Karpas-422 (cell line): ENCODE measurements around the gene XAB2. TPM values are rescaled to one million over a fixed set of nuclear protein-coding genes. Genes with fewer than 3 reads are reported as not detected.

Experiments
- DNase-seq: peaks from one replicate; pipeline ENCODE4 v3.0.0-alpha.2; 2015
- H2AFZ ChIP-seq: fragments of 200-600 bp; sonication (generic); 2 replicates; pipeline ENCODE4 v1.6.1; 2014; ENCODE audit warnings: antibody characterized with exemption, low read length, mixed read lengths
- H3K27ac ChIP-seq: fragments of 200-600 bp; sonication (generic); 2 replicates; pipeline ENCODE4 v1.5.1; 2014; ENCODE audit warnings: mild to moderate bottlenecking, low read length, moderate library complexity
- H3K27me3 ChIP-seq: fragments of 200-600 bp; sonication (generic); 2 replicates; pipeline ENCODE4 v1.6.1; 2014; ENCODE audit warnings: low read length, mixed read lengths
- H3K36me3 ChIP-seq: fragments of 200-600 bp; sonication (generic); 2 replicates; pipeline ENCODE4 v1.6.1; 2014; ENCODE audit warnings: low read length, mixed read lengths; ENCODE audit not compliant: insufficient read depth
- H3K4me1 ChIP-seq: fragments of 200-600 bp; sonication (generic); 2 replicates; pipeline ENCODE4 v1.6.1; 2014; ENCODE audit warnings: mild to moderate bottlenecking, low read length, mixed read lengths
- H3K4me2 ChIP-seq: fragments of 200-600 bp; sonication (generic); 2 replicates; pipeline ENCODE4 v1.6.1; 2014; ENCODE audit warnings: low read length, low read depth, mild to moderate bottlenecking; ENCODE audit not compliant: poor library complexity, severe bottlenecking
- H3K4me3 ChIP-seq: fragments of 200-600 bp; sonication (generic); 2 replicates; pipeline ENCODE4 v1.5.1; 2014; ENCODE audit warnings: mild to moderate bottlenecking, antibody characterized with exemption, low read length, mixed read lengths
- H3K79me2 ChIP-seq: fragments of 200-600 bp; sonication (generic); 2 replicates; pipeline ENCODE4 v1.6.1; 2014; ENCODE audit warnings: mild to moderate bottlenecking, low read length, mixed read lengths
- H3K9ac ChIP-seq: fragments of 200-600 bp; sonication (generic); 2 replicates; pipeline ENCODE4 v1.6.0; 2014; ENCODE audit warnings: low read length
- H3K9me2 ChIP-seq: fragments of 200-600 bp; sonication (generic), shearing (Covaris generic); replicated peaks from 2 replicates; pipeline ENCODE4 v1.6.0; 2014; ENCODE audit warnings: mild to moderate bottlenecking, low read length, moderate library complexity; ENCODE audit not compliant: insufficient read depth
- H3K9me3 ChIP-seq: fragments of 300-700, 200-600 bp; sonication (generic); 2 replicates; pipeline ENCODE4 v1.6.1; 2014; ENCODE audit warnings: low read length, mixed read lengths
- H4K20me1 ChIP-seq: fragments of 200-600 bp; sonication (generic); 2 replicates; pipeline ENCODE4 v1.6.1; 2014; ENCODE audit warnings: mild to moderate bottlenecking, antibody characterized with exemption, low read length, low read depth; ENCODE audit not compliant: insufficient read depth
- small RNA-seq: library from RNA; depleted of rRNA; stranded (forward); fragments of <200 nt; gene quantifications from one replicate; pipeline ENCODE3, GENCODE V24; 2014
- total RNA-seq: library from RNA; depleted of rRNA; stranded (reverse); fragments of >200 nt; shearing (Covaris generic); gene quantifications from 2 replicates; pipeline ENCODE4 v1.2.3, GENCODE V29; 2014; ENCODE audit warnings: low replicate concordance; rRNA removed

XAB2 gene
- total RNA-seq, 1 experiment from 2014 or later = 20.2 TPM

DNA sequence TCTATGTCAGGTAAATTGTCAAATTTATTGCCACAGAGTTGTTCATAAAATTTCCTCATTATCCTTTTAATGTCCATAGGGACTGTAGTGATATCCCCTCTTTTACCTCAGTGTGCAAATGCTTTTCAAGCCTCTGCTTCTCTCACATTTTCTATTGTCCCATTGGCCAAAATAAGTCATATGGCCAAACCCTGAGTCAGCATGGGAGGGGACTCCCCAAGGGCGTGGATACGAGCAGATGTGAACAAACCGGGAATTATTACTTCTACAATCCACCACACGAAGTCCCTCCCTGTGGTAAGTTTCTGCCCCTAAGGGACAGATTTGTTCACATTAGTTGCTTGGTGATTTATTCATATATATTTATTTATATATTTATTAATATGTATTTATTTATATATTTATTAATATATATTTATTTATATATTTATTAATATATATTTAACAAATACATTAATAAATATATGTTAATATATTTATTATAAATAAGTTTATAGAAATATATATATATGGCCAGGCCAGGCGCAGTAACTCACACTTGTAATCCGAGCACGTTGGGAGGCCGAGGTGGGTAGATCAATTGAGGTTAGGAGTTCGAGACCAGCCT, 53.8 kb downstream of the XAB2 start:
- H4K20me1 ChIP-seq = no peaks in the 10 kb centered on the region
- no peak overlapping the region for H3K4me2 ChIP-seq
- no peaks in the 10 kb centered on the region for H3K4me1 ChIP-seq
- DNase-seq = no peak
- H3K9ac ChIP-seq = no peak overlapping the region
- no peak overlapping the region for H3K27ac ChIP-seq
- no peaks in the 10 kb centered on the region for H3K27me3 ChIP-seq
- H3K79me2 ChIP-seq = no peaks in the 10 kb centered on the region
- no peak overlapping the region for H3K4me3 ChIP-seq
- H3K36me3 ChIP-seq = no peaks in the 10 kb centered on the region
- H3K9me3 ChIP-seq = no peaks in the 10 kb centered on the region
- H3K9me2 ChIP-seq = no peaks in the 10 kb centered on the region
- no peak overlapping the region for H2AFZ ChIP-seq

DNA sequence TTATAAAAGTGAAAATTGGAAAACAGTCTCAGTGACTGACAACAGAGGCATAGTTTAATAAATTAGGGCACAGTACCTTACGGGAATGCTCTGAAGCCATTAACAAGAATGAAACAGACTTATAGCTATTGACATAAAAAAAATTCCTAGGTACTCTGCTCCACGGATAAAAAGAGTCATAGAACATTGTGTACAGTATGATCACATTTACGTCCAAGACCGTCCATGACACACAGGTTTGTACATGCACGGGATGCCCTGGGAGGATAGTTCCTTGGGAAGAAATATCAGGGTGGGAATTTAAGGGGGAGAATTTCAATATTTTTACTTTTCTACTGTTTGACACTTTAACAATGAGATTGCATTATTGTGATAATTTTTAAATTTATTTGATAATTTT, 58.6 kb downstream of the XAB2 start:
- Histone ChIP-seq H4K20me1 (no peaks in the 10 kb centered on the region), H3K9ac (no peak overlapping the region), H3K36me3 (no peaks in the 10 kb centered on the region), H3K27me3 (no peaks in the 10 kb centered on the region), H3K9me2 (no peaks in the 10 kb centered on the region), H3K9me3 (no peaks in the 10 kb centered on the region), H3K4me3 (no peak overlapping the region), H2AFZ (no peak overlapping the region), H3K27ac (no peak overlapping the region), H3K79me2 (no peaks in the 10 kb centered on the region), H3K4me1 (no peaks in the 10 kb centered on the region), H3K4me2 (no peak overlapping the region)
- DNase-seq = no peak

Small RNA genes within 50 kb of the gene (small RNA-seq; reads per million reads assigned to genes)
- gene MIR6792 = not detected

Other genes with a start within 250 kb of the XAB2 start
- 1.0 and 1.8 TPM in 2 replicates for gene PEX11G, start 140.5 kb downstream of the XAB2 start, total RNA-seq
- gene ZNF358, start 113.4 kb downstream of the XAB2 start, total RNA-seq = not detected in 2 replicates
- gene MCOLN1, start 106.9 kb downstream of the XAB2 start, total RNA-seq = 1.9 and 3.9 TPM in 2 replicates
- 65.8 and 121 TPM in 2 replicates for gene PNPLA6, start 93.8 kb downstream of the XAB2 start, total RNA-seq
- 0.36 TPM in 1 of 2 replicates, not detected in the other for gene CAMSAP3, start 33.7 kb downstream of the XAB2 start, total RNA-seq
- gene PET100, start 248 bp upstream of the XAB2 start, total RNA-seq = 15.5 and 51.5 TPM in 2 replicates
- gene PCP2, start 4.2 kb upstream of the XAB2 start, total RNA-seq = 0.65 TPM in 1 of 2 replicates, not detected in the other
- 36.5 and 61.3 TPM in 2 replicates for gene STXBP2, start 7.6 kb upstream of the XAB2 start, total RNA-seq
- gene RETN, start 39.5 kb upstream of the XAB2 start, total RNA-seq = not detected in 2 replicates
- gene MCEMP1, start 47.5 kb upstream of the XAB2 start, total RNA-seq = not detected in 2 replicates
- 52.1 and 116 TPM in 2 replicates for gene TRAPPC5, start 51.3 kb upstream of the XAB2 start, total RNA-seq
- gene FCER2, start 72.6 kb upstream of the XAB2 start, total RNA-seq = 0.14 TPM in 1 of 2 replicates, not detected in the other
- gene CLEC4G, start 102.6 kb upstream of the XAB2 start, total RNA-seq = not detected in 2 replicates
- not detected in 2 replicates for gene CD209, start 118.0 kb upstream of the XAB2 start, total RNA-seq
- gene CLEC4M, start 133.7 kb upstream of the XAB2 start, total RNA-seq = not detected in 2 replicates
- gene EVI5L, start 200.7 kb upstream of the XAB2 start, total RNA-seq = 6.0 and 8.9 TPM in 2 replicates
- not detected in 2 replicates for gene PRR36, start 244.8 kb upstream of the XAB2 start, total RNA-seq